Measurements from ENCODE around the gene TEX35. TPM values are rescaled to one million over a fixed set of nuclear protein-coding genes. Genes with fewer than 3 reads are reported as not detected.

TEX35 gene
- total RNA-seq: not detected in 2 replicates

GRCh38 chr1:178512566-178513277, at the start of gene TEX35:
Gene TEX35, plus strand, starts transcription at chr1:178513109. Its CDS starts 80 bp downstream, at chr1:178513189.

GRCh38 chr1:178496410-178497135, 16.3 kb upstream of the TEX35 start, which contains the start of gene CLEC20A:
Gene CLEC20A, minus strand, starts transcription at chr1:178496964. Its CDS starts 25 bp downstream, at chr1:178496939.

Other genes starting within 250 kb of the TEX35 start
- gene CLEC20A, start 16.1 kb upstream of the TEX35 start, total RNA-seq: not detected in 2 replicates
- 19.5 and 26.6 TPM in 2 replicates for gene RALGPS2, start 212.1 kb downstream of the TEX35 start, total RNA-seq

Data from epithelial cell of umbilical artery (primary cell).